CD14-positive monocyte (primary cell): Measurements from ENCODE around the gene ADH5. TPM values are rescaled to one million over a fixed set of nuclear protein-coding genes. Genes with fewer than 3 reads are reported as not detected.
"Not testable (repeated sequence)": the region's sequence is repeated elsewhere in the genome, so short reads cannot be mapped to it uniquely, and the experiment has no call there.

Experiments
- DNase-seq, 3 donors: peaks; one replicate each; pipeline ENCODE4 v3.0.0-alpha.2; 2011 to 2022
- H2AFZ ChIP-seq: 2 replicates; pipeline ENCODE4 v1.6.0; 2012; ENCODE audit warnings: mild to moderate bottlenecking, low read depth, low read length, inconsistent platforms; ENCODE audit not compliant: insufficient read depth, poor library complexity, severe bottlenecking
- H3K27ac ChIP-seq, 2 donors: 1 replicate in 1 of 2; 2 replicates in 1 of 2; pipeline ENCODE4 v1.5.1; 2012 to 2013; ENCODE audit warnings: low read length in 2 of 2, control low read depth in 1 of 2, inconsistent platforms in 1 of 2, low read depth in 1 of 2, mild to moderate bottlenecking in 1 of 2
- H3K27me3 ChIP-seq, 2 donors: one replicate each; pipeline versions ENCODE4 v1.6.0 to v1.6.1; 2011 to 2013; ENCODE audit warnings: low read length in 2 of 2; ENCODE audit not compliant: control insufficient read depth in 2 of 2, insufficient read depth in 2 of 2
- H3K36me3 ChIP-seq, 2 donors: replicated peaks in 1 of 2; 1 replicate in 1 of 2; 2 replicates in 1 of 2; pipeline versions ENCODE4 v1.5.1 to v1.6.1; 2012 to 2013; ENCODE audit warnings: low read length in 2 of 2, control low read depth in 1 of 2, inconsistent platforms in 1 of 2, mild to moderate bottlenecking in 1 of 2; ENCODE audit not compliant: insufficient read depth in 2 of 2, control insufficient read depth in 1 of 2
- H3K4me1 ChIP-seq, 2 donors: 1 replicate in 1 of 2; 2 replicates in 1 of 2; pipeline versions ENCODE4 v1.5.1 to v1.6.1; 2012 to 2013; ENCODE audit warnings: low read length in 2 of 2, control low read depth in 1 of 2, inconsistent platforms in 1 of 2, mild to moderate bottlenecking in 1 of 2, moderate library complexity in 1 of 2; ENCODE audit not compliant: insufficient read depth in 2 of 2, control insufficient read depth in 1 of 2
- H3K4me2 ChIP-seq: replicated peaks from 2 replicates; pipeline ENCODE3; 2012; ENCODE audit warnings: low read length, moderate library complexity, mild to moderate bottlenecking; ENCODE audit not compliant: poor library complexity, severe bottlenecking; ENCODE audit errors: extremely low read depth
- H3K4me3 ChIP-seq, 3 experiments: fragments of 200-600 bp in 1 of 3; sonication (generic) in 1 of 3; replicated peaks in 1 of 3; 1 replicate in 2 of 3; 2 replicates in 1 of 3; pipeline ENCODE4 v1.5.1; 2011 to 2013; ENCODE audit warnings: low read length in 3 of 3, mild to moderate bottlenecking in 3 of 3, control low read depth in 2 of 3, low read depth in 2 of 3, inconsistent platforms in 1 of 3, moderate library complexity in 1 of 3
- H3K79me2 ChIP-seq: 2 replicates; pipeline ENCODE4 v1.6.0; 2012; ENCODE audit warnings: mild to moderate bottlenecking, control low read depth, inconsistent platforms, low read length, moderate library complexity; ENCODE audit not compliant: insufficient read depth
- H3K9ac ChIP-seq: 2 replicates; pipeline ENCODE4 v1.6.0; 2017; ENCODE audit warnings: low read length, mild to moderate bottlenecking; ENCODE audit not compliant: insufficient read depth, poor library complexity, severe bottlenecking
- H3K9me3 ChIP-seq, 2 donors: replicated peaks in 1 of 2; 1 replicate in 1 of 2; 2 replicates in 1 of 2; pipeline versions ENCODE4 v1.5.1 to v1.6.1; 2012 to 2013; ENCODE audit warnings: low read length in 2 of 2, control low read depth in 1 of 2; ENCODE audit not compliant: control insufficient read depth in 1 of 2, insufficient read depth in 1 of 2
- H4K20me1 ChIP-seq: 2 replicates; pipeline ENCODE4 v1.6.0; 2012; ENCODE audit warnings: mild to moderate bottlenecking, low read length, control low read depth, moderate library complexity; ENCODE audit not compliant: insufficient read depth
- H3K27ac Mint-ChIP-seq, 7 donors: one replicate each; pipeline ENCODE4 v1.8.0; 2020; ENCODE audit warnings: mild to moderate bottlenecking in 7 of 7, mixed read lengths in 7 of 7, moderate library complexity in 6 of 7, inconsistent platforms in 2 of 7
- H3K27me3 Mint-ChIP-seq, 3 donors: one replicate each; pipeline ENCODE4 v1.8.0; 2021 to 2022; ENCODE audit warnings: low read depth in 3 of 3, mild to moderate bottlenecking in 3 of 3, mixed read lengths in 3 of 3, moderate library complexity in 3 of 3, inconsistent platforms in 1 of 3
- H3K36me3 Mint-ChIP-seq, 2 donors: one replicate each; pipeline ENCODE4 v1.8.0; 2020; ENCODE audit warnings: mixed read lengths in 2 of 2, inconsistent platforms in 1 of 2, mild to moderate bottlenecking in 1 of 2
- H3K4me1 Mint-ChIP-seq: one replicate; pipeline ENCODE4 v1.8.0; 2020; ENCODE audit warnings: mild to moderate bottlenecking, mixed read lengths
- H3K4me3 Mint-ChIP-seq, 2 donors: one replicate each; pipeline ENCODE4 v1.8.0; 2020; ENCODE audit warnings: mild to moderate bottlenecking in 2 of 2, mixed read lengths in 2 of 2, moderate library complexity in 1 of 2
- H3K9me3 Mint-ChIP-seq, 7 donors: one replicate each; pipeline ENCODE4 v1.8.0; 2020 to 2022; ENCODE audit warnings: mixed read lengths in 7 of 7, mild to moderate bottlenecking in 6 of 7, moderate library complexity in 6 of 7, inconsistent platforms in 2 of 7
- CTCF ChIP-seq: fragments of 200-600 bp; IDR thresholded peaks from one replicate; pipeline ENCODE4 v1.8.0; 2022; ENCODE audit warnings: antibody characterized with exemption, mild to moderate bottlenecking
- whole genome bisulfite sequencing: methylation state at CpG from one replicate; pipeline ENCODE4 v1.1.5; 2013; ENCODE audit warnings: missing lambda C conversion rate; ENCODE audit not compliant: insufficient coverage; 5-methylcytosine and 5-hydroxymethylcytosine counted together
- intact Hi-C, 2 donors: fragments of 100-400 bp; cut with micrococcal nuclease; formaldehyde crosslinking; loops; one replicate each; pipeline versions ENCODE4 v1.15.0 to v1.15.1; 2023
- polyA plus RNA-seq, 3 donors: library from polyadenylated mRNA; depleted of rRNA in 1 of 3; unstranded in 2 of 3; stranded (reverse) in 1 of 3; fragments of 300-500 nt in 2 of 3; fragments of >200 nt in 1 of 3; fragmentation: Illumina TruSeq in 2 of 3; gene quantifications; 1 replicate in 2 of 3; 2 replicates in 1 of 3; pipeline ENCODE4 v1.2.3, GENCODE V29; 2012 to 2021

The ADH5 gene
- polyA plus RNA-seq, 3 donors, result 31.7 to 93.5 (median 79.3) TPM

- Mint-ChIP-seq H3K27ac (peak overlapping the region in 2 of 7 donors; percentile 43 to 46), H3K9me3 (peaks cover 12 to 16% (median 14%) of the 10 kb centered on the region in 7 donors), H3K27me3 (peaks cover 0 to 2% (median 0%) of the 10 kb centered on the region in 3 donors), H3K4me3 (no peak overlapping the region), H3K4me1 (peaks cover 29% of the 10 kb centered on the region), H3K36me3 (peaks cover 20 to 23% of the 10 kb centered on the region in 2 donors)
- intact Hi-C loops, result no loop called here
- no peak overlapping the region for H2AFZ ChIP-seq
- no peak for DNase-seq
- no peaks in the 10 kb centered on the region for H3K4me1 ChIP-seq
- no peak overlapping the region for H3K27ac ChIP-seq
- H3K27me3 ChIP-seq, result no peaks in the 10 kb centered on the region
- H3K4me3 ChIP-seq, result no peak overlapping the region
- peaks cover 46% of the 10 kb centered on the region for H4K20me1 ChIP-seq
- H3K36me3 ChIP-seq, result peaks cover 3 to 29% of the 10 kb centered on the region in 2 donors
- H3K9me3 ChIP-seq, result peaks cover 16 to 24% of the 10 kb centered on the region in 2 donors
- no CpG with 5 or more reads among the region's 1 CpG for WGBS
- no peak overlapping the region for H3K4me2 ChIP-seq
- H3K9ac ChIP-seq, result no peak overlapping the region
- peaks cover 57% of the 10 kb centered on the region for H3K79me2 ChIP-seq
- TF ChIP-seq CTCF, result no peak
Observed at GRCh38 chr4:99025506-99025905, 63.1 kb downstream of the ADH5 start.

GRCh38 chr4:99024481-99025275, 63.9 kb downstream of the ADH5 start:
- Histone ChIP-seq H2AFZ (no peak overlapping the region), H3K27me3 (no peaks in the 10 kb centered on the region), H3K36me3 (peaks cover 3 to 31% of the 10 kb centered on the region in 2 donors), H3K79me2 (peaks cover 65% of the 10 kb centered on the region), H3K9ac (no peak overlapping the region), H3K4me1 (no peaks in the 10 kb centered on the region), H3K4me3 (no peak overlapping the region), H3K27ac (no peak overlapping the region), H4K20me1 (peaks cover 46% of the 10 kb centered on the region), H3K4me2 (no peak overlapping the region), H3K9me3 (peaks cover 25 to 32% of the 10 kb centered on the region in 2 donors)
- Mint-ChIP-seq H3K36me3 (peaks cover 16 to 26% of the 10 kb centered on the region in 2 donors), H3K4me1 (peaks cover 29% of the 10 kb centered on the region), H3K9me3 (peaks cover 19 to 23% (median 19%) of the 10 kb centered on the region in 7 donors), H3K27ac (peak overlapping the region in 3 of 7 donors; percentile 22 to 58 (median 43)), H3K27me3 (peaks cover 0 to 2% (median 0%) of the 10 kb centered on the region in 3 donors), H3K4me3 (no peak overlapping the region)
- WGBS, result 88% methylated on average over 7 of the region's 7 CpGs
- DNase-seq, result no peak
- TF ChIP-seq CTCF, result no peak
- intact Hi-C loops, result no loop called here

GRCh38 chr4:99023800-99024251, 64.8 kb downstream of the ADH5 start:
- peaks cover 27% of the 10 kb centered on the region for H3K4me1 Mint-ChIP-seq
- Histone ChIP-seq H3K36me3 (peaks cover 0 to 30% of the 10 kb centered on the region in 2 donors), H3K9me3 (peaks cover 28 to 35% of the 10 kb centered on the region in 2 donors), H4K20me1 (peaks cover 46% of the 10 kb centered on the region), H3K79me2 (peaks cover 74% of the 10 kb centered on the region)
- DNase-seq, H3K4me2 ChIP-seq, H3K27me3 ChIP-seq, H3K4me3 Mint-ChIP-seq, H3K4me3 ChIP-seq, H3K27me3 Mint-ChIP-seq, H3K9ac ChIP-seq, H3K27ac ChIP-seq, intact Hi-C loops, H2AFZ ChIP-seq, H3K4me1 ChIP-seq: not testable (repeated sequence)
- peaks cover 22 to 31% (median 26%) of the 10 kb centered on the region in 7 donors for H3K9me3 Mint-ChIP-seq
- peaks cover 13 to 28% of the 10 kb centered on the region in 2 donors for H3K36me3 Mint-ChIP-seq
- peak overlapping the region in 1 of 7 donors; percentile 45 for H3K27ac Mint-ChIP-seq
- 90% methylated on average over 5 of the region's 10 CpGs for WGBS
